Astrocyte of the cerebellum (primary cell): ENCODE data around the gene PLEKHG5.

Experiments used
- DNase-seq: peaks from one replicate; pipeline ENCODE4 v3.0.0-alpha.2; 2011; ENCODE audit warnings: low read depth
- H3K4me3 ChIP-seq: 2 replicates; pipeline ENCODE4 v1.5.1; 2011; ENCODE audit warnings: mild to moderate bottlenecking, low read depth, low read length, moderate library complexity
- CTCF ChIP-seq: IDR thresholded peaks from 2 replicates; pipeline ENCODE4 v1.5.1; 2012; ENCODE audit warnings: low read length, low read depth, moderate library complexity, mild to moderate bottlenecking; ENCODE audit errors: missing control alignments
- in situ Hi-C: cut with HindIII; loops from 2 replicates; pipeline ENCODE4 v1.10.0; 2017; ENCODE audit warnings: low sequenced_read_pairs

Gene PLEKHG5

DNA sequence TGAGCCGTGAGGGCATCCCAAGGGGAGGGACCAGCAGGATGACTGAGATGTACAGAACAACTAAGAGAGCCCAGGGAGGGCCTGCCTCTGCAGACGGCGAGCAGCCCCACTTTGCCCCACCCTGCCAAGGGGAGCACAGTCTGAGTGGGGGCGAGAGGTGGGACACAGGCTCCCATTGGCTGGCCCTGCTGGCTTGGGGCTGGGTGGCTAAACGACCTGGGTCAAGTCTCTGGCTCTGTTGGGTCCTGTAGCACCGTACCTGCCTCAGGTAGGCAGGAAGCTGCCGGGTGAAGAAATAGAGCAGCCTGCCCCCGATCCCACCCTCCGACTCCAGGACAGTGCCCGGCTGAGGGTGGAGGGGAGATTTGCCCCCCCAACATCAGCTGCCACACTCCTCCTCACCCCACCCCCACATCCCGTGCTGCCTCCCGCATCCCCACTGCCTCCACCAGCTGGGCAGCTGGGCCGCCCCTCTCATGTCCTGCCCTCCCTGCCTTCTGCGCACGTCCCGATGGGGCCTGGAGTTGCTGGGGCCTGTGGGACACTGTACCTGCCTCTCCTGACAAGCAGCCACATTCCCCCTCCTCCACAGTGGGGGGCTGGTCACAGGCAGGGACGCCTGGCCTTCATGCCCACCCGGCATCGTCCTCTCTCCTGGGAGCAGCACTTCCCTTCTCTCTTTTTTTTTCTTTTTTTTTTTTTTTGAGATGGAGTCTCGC is 12.6 kb upstream of the PLEKHG5 start:
- TF ChIP-seq CTCF = no peak
- no peak for DNase-seq
- H3K4me3 ChIP-seq = no peak overlapping the region
- in situ Hi-C loops = no loop called here

DNA sequence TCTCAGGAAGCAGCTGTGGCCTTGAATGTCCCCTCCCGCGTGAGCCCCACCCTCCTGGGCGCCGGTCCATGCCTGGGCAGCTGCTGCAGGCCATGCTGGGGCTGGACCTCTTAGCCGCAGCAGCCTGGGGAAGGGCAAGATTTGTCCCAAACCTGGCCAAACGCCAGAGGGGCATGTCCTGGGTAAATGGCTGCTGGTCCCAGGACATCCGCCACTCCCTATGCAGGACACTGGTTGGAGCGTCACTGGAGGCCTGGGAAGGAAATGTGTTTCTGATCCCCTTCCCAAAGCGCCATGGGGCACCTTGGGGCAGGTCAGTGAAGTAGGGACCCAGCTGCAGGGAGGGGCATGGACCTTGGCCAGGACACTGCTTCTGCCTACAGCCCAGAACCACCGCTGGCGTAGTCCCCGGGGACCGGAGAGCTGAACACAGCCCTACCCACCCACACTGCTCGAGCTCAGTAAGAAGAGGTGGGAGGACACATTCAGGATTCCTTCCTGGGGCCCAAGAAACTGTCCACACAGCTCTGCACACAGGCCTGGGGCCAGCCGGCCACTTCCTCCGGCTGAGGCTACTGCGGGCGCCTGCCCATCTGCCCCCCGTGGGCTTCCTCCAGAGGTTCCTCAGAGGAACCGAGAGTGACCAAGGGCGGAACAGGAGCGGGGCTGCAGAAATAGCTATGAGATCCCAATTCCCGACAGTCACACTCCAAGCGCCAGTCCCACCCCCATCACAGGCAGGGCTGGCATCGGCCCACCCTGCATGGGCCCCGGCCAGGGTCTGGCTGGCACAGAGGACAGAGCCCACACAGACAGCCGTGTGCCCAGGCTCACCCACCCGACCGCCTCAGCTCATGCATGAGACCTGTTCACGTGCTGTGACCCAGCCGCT is 10.8 kb upstream of the PLEKHG5 start:
- TF ChIP-seq CTCF = no peak
- DNase-seq = no peak
- H3K4me3 ChIP-seq = no peak overlapping the region
- in situ Hi-C loops = no loop called here

DNA sequence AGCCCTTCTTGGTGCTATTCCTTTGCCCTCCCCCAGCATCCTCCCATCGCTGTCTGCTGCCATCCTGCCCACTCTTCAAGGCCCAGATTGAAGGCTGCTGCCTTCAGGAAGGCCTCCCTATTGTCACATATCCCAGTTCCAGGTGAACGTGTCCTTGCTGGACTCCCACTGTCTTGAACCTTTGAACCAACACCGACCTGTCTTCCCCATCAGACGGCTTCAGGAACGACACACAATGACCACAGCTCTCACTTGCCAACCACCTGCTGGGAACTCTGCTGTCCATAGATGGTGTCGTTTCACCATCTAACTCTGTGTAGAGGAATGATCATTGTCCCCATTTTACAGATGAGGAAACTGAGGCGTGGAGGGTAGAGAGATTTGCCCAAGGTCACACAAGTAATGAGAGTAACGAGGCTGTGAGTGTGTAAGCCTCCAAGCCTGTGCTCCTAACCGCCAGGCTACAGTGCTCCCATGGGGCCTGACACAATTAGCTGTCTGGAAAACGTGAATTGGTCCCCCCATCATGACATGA is 9.9 kb upstream of the PLEKHG5 start:
- no peak overlapping the region for H3K4me3 ChIP-seq
- in situ Hi-C loops = no loop called here
- no peak for TF ChIP-seq CTCF
- DNase-seq = no peak

DNA sequence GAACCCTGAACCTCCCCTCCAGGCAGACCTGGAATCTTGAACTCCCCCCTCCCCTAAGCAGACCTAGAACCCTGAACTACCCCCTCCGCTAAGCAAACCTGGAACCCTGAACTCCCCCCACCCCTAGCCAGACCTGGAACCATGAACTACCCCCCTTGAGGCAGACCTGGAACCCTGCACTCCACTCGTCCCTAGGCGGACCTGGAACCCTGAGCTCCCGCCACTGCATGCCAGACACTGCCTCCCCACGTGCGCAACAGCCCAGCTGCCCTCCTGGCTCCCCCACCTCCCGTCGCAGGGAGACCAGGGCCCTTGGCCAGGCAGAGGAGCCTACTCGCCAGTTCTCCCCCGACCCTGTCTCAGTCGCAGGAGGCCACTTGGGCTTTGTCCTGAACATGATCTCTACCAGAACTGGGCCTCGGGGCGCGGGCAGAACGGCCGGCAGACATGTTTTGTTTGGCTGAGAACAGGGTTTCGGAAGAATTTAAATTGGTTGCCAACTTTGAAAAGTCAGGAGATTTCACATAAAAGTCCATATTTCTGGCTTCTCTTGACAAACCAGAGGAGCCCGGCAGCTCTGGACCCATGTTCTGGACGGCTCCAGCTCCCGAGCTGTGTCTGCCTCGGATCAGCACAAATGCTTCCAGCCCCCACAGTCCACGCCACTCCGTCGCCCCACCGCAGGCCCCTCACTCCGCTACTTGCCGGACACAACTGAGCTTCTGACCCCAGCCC is 9.2 kb upstream of the PLEKHG5 start:
- no peak overlapping the region for H3K4me3 ChIP-seq
- TF ChIP-seq CTCF = no peak
- in situ Hi-C loops = no loop called here
- no peak for DNase-seq

DNA sequence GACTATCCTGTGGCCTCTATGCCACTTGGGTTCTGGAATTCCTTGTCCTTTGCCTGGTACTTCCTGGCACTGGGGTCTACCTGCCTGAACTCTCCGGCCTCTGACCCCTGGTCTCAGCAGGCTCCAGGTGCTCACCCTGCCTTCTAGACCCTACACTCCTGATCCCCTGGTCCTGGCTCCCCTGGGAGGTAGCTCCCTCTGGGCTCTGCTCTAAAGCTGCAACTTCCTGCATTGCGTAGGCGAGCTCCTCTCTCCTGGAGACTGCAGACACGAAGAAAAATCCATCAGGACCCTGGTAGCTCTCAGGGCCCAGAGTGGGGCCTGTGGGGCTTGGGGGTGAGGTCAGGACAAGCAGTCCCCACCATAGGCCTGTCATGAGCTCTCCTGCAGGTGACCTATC is 7.8 kb upstream of the PLEKHG5 start:
- no peak for TF ChIP-seq CTCF

GRCh38 chr1:6498576-6499111 is 7.2 kb upstream of the PLEKHG5 start:
- TF ChIP-seq CTCF = no peak
- DNase-seq = no peak
- in situ Hi-C loops = no loop called here
- H3K4me3 ChIP-seq = no peak overlapping the region

More for the DNA sequence above, 7.8 kb upstream of the PLEKHG5 start:
- no peak for DNase-seq
- in situ Hi-C loops = no loop called here
- H3K4me3 ChIP-seq = no peak overlapping the region
